ENCODE measurements around the gene CELA2B.

GRCh38 chr1:15526490-15527339 lies 50.8 kb downstream of the CELA2B start, which contains the start of gene DNAJC16:
- TF ChIP-seq TCF4 (CRISPR knock-in tag; IDR thresholded peaks at IDR 0.05; ENCODE audit: borderline replicate concordance) (no peak), BACH2 (CRISPR knock-in tag; IDR thresholded peaks at IDR 0.05; ENCODE audit: borderline replicate concordance) (no peak), ZNF8 (CRISPR knock-in tag; IDR thresholded peaks at IDR 0.05) (no peak), TSHZ2 (CRISPR knock-in tag; IDR thresholded peaks at IDR 0.05) (no peak), ZC3H10 (CRISPR knock-in tag; IDR thresholded peaks at IDR 0.05) (no peak), ARNTL (CRISPR knock-in tag; IDR thresholded peaks at IDR 0.05; ENCODE audit: borderline replicate concordance, low read depth) (no peak), PPARA (CRISPR knock-in tag; IDR thresholded peaks at IDR 0.05; ENCODE audit: borderline replicate concordance) (no peak), TOX (CRISPR knock-in tag; IDR thresholded peaks at IDR 0.05; ENCODE audit: borderline replicate concordance) (no peak)
- TF ChIP-seq, protein P1, sequence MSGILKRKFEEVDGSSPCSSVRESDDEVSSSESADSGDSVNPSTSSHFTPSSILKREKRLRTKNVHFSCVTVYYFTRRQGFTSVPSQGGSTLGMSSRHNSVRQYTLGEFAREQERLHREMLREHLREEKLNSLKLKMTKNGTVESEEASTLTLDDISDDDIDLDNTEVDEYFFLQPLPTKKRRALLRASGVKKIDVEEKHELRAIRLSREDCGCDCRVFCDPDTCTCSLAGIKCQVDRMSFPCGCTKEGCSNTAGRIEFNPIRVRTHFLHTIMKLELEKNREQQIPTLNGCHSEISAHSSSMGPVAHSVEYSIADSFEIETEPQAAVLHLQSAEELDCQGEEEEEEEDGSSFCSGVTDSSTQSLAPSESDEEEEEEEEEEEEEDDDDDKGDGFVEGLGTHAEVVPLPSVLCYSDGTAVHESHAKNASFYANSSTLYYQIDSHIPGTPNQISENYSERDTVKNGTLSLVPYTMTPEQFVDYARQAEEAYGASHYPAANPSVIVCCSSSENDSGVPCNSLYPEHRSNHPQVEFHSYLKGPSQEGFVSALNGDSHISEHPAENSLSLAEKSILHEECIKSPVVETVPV (CRISPR knock-in tag; IDR thresholded peaks at IDR 0.05), result no peak
- TF ChIP-seq, protein P2, sequence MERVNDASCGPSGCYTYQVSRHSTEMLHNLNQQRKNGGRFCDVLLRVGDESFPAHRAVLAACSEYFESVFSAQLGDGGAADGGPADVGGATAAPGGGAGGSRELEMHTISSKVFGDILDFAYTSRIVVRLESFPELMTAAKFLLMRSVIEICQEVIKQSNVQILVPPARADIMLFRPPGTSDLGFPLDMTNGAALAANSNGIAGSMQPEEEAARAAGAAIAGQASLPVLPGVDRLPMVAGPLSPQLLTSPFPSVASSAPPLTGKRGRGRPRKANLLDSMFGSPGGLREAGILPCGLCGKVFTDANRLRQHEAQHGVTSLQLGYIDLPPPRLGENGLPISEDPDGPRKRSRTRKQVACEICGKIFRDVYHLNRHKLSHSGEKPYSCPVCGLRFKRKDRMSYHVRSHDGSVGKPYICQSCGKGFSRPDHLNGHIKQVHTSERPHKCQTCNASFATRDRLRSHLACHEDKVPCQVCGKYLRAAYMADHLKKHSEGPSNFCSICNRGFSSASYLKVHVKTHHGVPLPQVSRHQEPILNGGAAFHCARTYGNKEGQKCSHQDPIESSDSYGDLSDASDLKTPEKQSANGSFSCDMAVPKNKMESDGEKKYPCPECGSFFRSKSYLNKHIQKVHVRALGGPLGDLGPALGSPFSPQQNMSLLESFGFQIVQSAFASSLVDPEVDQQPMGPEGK (CRISPR knock-in tag; IDR thresholded peaks at IDR 0.05; ENCODE audit: borderline replicate concordance), result peak; percentile 55; the same call in 1 of the 2 replicates
